ENCODE results near the gene DNAAF3.

DNAAF3 gene

GRCh38 chr19:55152017-55152416 lies 14.4 kb downstream of the DNAAF3 start:
- no peak for DNase-seq

GRCh38 chr19:55149078-55150003 lies 17.1 kb downstream of the DNAAF3 start, which contains the start of gene TNNT1:
Gene TNNT1 (minus strand): TSS chr19:55149206. CDS start chr19:55147157, 2,049 bp downstream.
- DNase-seq = no peak

DNA sequence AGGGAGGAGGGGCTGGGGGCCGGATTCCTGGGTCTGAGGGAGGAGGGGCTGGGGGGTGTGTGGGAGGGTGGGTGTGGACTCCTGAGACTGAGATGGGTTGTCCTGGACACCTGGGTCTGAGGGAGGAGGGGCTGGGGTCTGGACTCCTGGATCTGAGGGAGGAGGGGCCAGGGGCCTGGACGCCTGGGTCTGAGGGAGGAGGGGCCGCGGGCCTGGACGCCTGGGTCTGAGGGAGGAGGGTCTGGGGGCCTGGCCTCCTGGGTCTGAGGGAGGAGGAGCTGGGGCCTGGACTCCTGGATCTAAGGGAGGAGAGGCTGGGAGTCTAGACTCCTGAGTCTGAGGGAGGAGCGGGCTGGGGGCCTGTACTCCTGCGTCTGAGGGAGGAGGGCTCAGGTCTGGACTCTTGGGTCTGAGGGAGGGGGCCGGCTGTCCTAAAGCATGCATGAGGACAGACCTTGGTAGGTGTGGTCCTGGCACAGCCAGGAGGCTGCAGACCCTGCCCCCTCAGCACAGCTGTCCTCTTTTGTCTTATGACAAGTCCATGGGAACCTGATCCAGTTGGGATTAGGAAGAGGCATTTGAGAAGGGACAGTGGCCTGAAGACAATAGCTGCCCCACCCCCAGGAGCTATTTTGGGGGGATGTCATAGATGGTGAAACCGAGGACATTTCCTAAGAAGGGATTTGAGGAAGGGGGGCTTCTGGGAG lies 18.7 kb downstream of the DNAAF3 start:
- DNase-seq = no peak

DNA sequence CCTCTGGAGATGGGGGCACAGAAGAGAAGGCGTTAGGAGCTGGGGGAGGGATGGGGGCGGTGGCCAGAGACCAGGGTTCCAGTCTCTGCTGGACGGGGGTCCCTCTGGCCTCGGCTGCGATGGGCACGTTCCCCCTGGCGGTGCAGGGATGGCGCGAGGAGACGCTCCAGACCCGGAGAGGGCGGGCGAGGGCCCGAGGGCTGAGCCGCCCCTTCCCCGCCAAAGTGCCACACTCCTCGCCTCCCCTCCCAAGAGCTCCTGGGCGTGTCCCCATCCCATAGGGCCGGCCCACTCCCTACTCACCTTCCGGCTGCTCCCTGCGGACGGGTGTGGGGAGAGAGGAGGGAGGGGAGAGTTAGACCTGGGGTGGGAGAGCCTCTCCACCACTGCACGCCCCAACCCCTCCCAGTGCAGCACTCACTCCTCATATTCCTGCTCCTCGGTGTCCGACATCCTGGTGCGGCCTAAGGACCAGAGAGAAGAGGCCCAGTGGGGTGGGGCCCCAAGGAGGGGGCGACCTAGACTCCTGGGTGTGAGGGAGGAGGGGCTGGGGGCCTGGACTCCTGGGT lies 19.6 kb downstream of the DNAAF3 start:
- DNase-seq = no peak

- peak; percentile 50 for DNase-seq
Measured at GRCh38 chr19:55146078-55146704, 20.2 kb downstream of the DNAAF3 start.

- no peak for DNase-seq
Measured at GRCh38 chr19:55145232-55145631, 21.2 kb downstream of the DNAAF3 start.

DNA sequence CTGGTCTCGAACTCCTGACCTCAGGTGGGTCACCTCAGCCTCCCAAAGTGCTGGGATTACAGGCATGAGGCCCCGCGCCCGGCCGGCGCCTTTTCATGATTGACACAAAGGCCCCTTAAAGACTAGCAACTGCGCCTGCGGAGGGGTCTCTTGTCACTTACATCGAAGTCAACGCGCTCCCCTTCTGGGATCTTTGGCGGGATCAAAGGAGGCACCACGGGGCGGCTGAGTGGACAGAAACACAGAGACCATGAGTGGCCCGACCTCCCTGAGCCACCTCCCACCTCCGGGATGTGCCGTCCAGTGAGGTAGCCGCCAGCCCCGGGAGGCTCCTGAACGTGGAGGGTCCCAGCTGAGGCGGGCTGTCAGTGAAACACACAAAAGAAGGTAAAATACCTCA lies 24.7 kb downstream of the DNAAF3 start:
- no peak for DNase-seq

- no peak for DNase-seq
Measured at GRCh38 chr19:55137915-55138314, 28.5 kb downstream of the DNAAF3 start.

- DNase-seq = no peak
Measured at GRCh38 chr19:55136399-55137102, 29.9 kb downstream of the DNAAF3 start.

DNA sequence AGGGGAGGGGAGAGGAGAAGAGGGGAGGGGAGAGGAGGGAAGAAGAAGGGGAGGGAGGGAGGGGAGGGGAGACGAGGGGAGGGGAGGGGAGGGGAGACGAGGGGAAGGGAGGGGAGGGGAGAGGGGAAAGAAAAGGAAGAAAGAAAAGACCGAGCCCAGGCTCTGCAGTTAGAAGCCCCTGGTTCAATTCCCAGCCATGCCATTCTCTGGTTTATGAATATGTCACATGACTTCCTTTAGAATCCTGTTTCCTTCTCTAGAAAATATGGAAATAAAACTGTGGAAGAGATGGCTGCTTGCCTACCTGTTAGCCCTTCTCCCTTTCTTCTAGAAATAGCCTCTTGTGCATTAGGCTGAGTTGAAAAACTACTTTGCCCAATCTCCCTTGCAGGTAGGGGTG lies 31.7 kb downstream of the DNAAF3 start:
- no peak for DNase-seq

- no peak for DNase-seq
Measured at GRCh38 chr19:55133639-55134444, 32.6 kb downstream of the DNAAF3 start.

DNA sequence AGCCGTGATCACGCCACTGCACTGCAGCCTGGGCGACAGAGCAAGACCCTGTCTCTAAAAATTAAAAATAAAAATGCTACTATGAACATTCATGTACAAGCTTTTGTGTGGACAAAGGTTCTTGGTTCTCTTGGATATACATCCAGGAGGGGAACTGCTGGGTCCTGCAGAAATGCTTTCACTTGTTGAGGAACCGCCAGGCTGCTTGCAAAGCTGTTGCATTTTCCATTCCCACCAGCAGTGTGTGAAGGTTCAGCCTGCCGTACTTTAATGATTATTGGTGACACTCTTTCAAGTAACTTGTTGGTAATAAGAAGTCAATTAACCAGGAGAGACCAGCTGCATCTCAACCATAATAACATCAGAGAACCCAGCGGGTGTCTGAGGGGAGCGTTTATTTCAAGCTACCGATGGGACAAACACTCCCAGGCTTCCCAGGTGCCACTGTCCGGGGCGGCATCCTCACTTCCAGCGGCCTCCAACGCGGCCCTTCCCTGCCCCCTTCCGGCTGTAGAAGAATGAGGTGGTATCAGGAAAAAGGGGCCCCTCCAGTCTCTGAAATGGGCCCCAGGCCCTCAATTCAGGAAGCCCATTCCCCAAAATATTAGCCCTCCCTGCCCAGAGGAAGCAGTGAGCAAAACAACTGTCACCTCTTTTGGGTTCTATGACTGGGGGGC lies 33.8 kb downstream of the DNAAF3 start:
- no peak for DNase-seq

- no peak for DNase-seq
Measured at GRCh38 chr19:55131421-55131820, 35.0 kb downstream of the DNAAF3 start.

GRCh38 chr19:55119053-55119452 lies 47.4 kb downstream of the DNAAF3 start:
- no peak for DNase-seq

DNA sequence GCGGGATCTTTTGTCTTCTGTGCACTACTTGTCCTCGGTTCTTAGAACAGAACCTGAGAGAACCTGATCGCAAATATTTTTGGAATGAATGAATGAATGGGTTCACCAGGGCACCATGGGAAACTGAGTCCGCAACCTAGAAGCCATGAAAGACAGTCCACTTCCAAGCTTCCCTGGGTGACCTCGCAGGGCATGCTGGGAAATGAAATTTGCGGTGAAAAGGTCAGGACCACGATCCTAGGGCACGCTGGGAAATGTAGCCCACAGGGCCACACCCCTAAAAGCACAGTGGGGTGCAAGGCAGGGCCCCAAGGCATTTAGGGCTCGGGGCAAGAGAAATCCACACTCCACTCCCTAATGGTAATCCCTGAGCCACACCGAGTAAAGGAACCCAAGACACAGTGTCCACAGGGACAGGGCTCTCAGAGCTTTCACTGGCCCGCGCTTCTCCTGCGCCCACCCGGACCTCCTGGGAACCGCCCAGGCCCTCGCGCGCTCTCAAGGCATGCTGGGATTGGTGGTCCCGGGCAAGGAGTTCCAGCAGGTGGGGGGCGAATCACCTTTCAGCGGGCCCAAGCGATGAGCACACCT lies 47.9 kb downstream of the DNAAF3 start:
- DNase-seq = peak; percentile 49

GRCh38 chr19:55117663-55118391 lies 48.6 kb downstream of the DNAAF3 start:
- DNase-seq = peak; percentile 98

GRCh38 chr19:55116859-55117662 lies 49.4 kb downstream of the DNAAF3 start, which contains the start of gene PPP1R12C:
Gene PPP1R12C (minus strand): TSS chr19:55117637. CDS start chr19:55117543, 94 bp downstream.
- DNase-seq = peak; percentile 20

GRCh38 chr19:55116232-55116858 lies 50.1 kb downstream of the DNAAF3 start:
- peak; percentile 73 for DNase-seq
